NCI-H1105 (cell line): ENCODE results near the gene WDR33.

ENCODE experiments used
- DNase-seq: peaks from one replicate; lab custom pipeline; 2025; lab: John Stamatoyannopoulos, UW

The WDR33 gene

GRCh38 chr2:127694986-127695385 is 116.0 kb downstream of the WDR33 start:
- no peak for DNase-seq

- DNase-seq: no peak
Measured at GRCh38 chr2:127690696-127691095, 120.3 kb downstream of the WDR33 start.

GRCh38 chr2:127688405-127688804 is 122.6 kb downstream of the WDR33 start:
- no peak for DNase-seq

GRCh38 chr2:127685410-127686080 is 125.4 kb downstream of the WDR33 start:
- no peak for DNase-seq

- no peak for DNase-seq
Measured at GRCh38 chr2:127683757-127684156, 127.2 kb downstream of the WDR33 start.

- no peak for DNase-seq
Measured at GRCh38 chr2:127683056-127683455, 127.9 kb downstream of the WDR33 start.

- no peak for DNase-seq
Measured at GRCh38 chr2:127681976-127682857, 128.8 kb downstream of the WDR33 start.

- no peak for DNase-seq
Measured at GRCh38 chr2:127681288-127681804, 129.6 kb downstream of the WDR33 start.

GRCh38 chr2:127680706-127681287 is 130.2 kb downstream of the WDR33 start:
- DNase-seq: no peak

- no peak for DNase-seq
Measured at GRCh38 chr2:127679680-127680361, 131.2 kb downstream of the WDR33 start.

GRCh38 chr2:127678991-127679390 is 132.0 kb downstream of the WDR33 start:
- no peak for DNase-seq

- DNase-seq: no peak
Measured at GRCh38 chr2:127678531-127678930, 132.4 kb downstream of the WDR33 start.

GRCh38 chr2:127676906-127677305 is 134.1 kb downstream of the WDR33 start:
- DNase-seq: no peak

- DNase-seq: no peak
Measured at GRCh38 chr2:127675331-127676261, 135.4 kb downstream of the WDR33 start, which contains the start of gene LIMS2. LIMS2 (minus strand) TSS chr2:127675530; CDS start chr2:127675024, 506 bp downstream.

GRCh38 chr2:127674241-127675209 is 136.4 kb downstream of the WDR33 start:
- no peak for DNase-seq

- no peak for DNase-seq
Measured at GRCh38 chr2:127673291-127674069, 137.5 kb downstream of the WDR33 start.

- DNase-seq: no peak
Measured at GRCh38 chr2:127672341-127673224, 138.4 kb downstream of the WDR33 start.
